Measurements from ENCODE around the gene CCDC154. TPM values are rescaled to one million over a fixed set of nuclear protein-coding genes. Genes with fewer than 3 reads are reported as not detected.

Gene CCDC154
- polyA plus RNA-seq, 4 donors: 2.2 to 3.5 (median 2.7) TPM

DNA sequence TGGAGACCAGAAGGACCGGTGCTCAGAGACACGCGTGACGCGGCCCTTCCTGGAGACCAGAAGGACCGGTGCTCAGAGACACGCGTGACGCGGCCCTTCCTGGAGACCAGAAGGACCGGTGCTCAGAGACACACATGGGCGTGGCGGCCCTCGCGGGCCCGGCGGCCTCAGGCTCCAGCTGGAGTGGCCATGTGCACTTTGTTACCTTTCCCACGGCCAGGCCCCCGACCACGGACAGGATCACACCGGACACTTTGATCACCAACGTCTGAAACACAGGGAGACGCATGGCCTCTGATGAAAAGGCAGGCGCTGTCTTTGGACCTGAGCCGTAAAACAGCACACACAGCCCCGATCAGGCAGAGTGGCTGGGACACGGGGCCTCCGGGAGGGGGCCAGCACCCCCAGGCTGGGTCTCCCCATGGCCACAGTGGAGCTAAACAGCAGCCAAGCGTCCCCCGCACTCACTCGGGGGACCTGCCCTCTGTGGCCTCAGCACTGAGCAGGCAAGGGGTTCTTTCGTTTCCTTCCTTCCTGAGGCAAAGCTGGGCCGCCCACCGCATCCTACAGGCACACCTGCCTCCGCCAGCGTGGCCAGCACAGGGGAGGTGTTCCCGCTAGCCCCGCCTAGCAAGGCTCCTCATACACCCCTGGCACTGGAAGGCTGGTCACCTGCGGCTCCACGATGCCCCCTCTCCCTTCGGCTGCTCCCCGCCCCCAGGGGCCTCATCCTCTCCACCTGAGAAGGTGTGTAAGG, 13.3 kb upstream of the CCDC154 start:
- DNase-seq (ENCODE audit: low read depth in 4 of 4, low spot score in 3 of 4): no peak

DNA sequence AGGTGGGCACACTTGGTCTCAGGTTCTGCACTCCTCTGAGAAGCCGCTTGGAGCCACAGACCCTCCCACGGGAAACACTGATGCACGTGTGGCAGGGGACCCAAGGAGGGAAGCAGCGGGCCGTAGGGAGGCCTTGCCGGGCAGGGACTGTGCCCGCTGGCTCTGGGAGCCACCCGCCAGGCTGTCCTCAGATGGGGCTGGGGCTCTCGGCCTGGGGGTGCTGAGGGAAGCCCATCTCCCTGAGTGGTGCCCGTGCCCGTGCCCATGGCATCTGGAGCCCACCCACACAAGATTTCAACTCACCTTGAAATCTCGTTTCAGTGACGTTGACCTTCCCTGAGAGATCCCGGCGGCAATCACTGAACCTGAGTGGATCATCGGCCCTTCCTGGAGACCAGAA, 12.6 kb upstream of the CCDC154 start:
- no peak for DNase-seq (ENCODE audit: low read depth in 4 of 4, low spot score in 3 of 4)

DNA sequence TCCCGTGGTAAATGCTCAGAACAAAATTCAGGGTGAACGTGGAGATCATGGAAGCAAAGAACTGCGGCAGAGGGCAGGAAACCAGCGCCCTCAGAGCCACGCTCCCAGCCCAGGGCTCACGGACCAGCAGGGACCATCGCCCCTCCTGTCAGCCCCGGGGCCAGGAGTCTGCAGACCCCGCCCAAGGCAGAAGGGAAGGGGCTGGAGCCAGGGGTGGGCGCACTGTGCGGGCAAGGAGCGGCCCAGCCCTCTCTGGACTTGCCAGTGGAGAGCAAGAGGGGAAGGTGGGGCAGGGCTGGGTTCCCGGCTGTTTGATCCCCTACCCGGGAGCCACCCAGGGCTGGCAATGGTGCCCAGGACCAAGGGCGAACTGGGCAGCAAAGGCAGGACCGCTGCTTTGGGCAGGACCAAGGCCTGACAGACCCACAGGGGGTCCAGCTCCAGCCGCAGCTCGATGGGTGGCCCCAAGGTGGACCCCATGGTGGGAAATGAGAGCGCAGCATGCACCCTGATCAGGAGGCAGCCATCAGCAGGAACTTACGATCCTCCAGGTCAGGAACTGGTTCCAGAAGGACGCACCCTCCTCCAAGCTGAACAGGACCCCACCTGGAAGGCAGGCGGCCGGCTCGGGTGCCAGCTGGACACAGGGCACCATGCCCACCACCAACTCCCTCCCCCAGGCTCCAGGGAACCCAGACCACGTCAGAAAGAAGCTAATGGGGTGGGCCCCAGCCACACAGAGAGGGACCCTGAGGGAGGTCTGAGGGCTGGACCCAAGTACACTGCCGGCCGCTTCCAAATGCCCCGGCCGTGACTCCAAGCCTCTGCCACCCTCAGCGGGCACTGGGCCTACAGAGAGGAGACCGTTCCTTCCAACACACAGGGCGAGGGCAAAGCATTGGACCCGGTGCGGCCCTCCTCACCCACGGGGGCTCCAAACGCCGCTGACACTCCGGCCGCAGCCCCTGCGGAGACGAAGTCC, 11.1 kb upstream of the CCDC154 start:
- no peak for DNase-seq (ENCODE audit: low read depth in 4 of 4, low spot score in 3 of 4)

DNA sequence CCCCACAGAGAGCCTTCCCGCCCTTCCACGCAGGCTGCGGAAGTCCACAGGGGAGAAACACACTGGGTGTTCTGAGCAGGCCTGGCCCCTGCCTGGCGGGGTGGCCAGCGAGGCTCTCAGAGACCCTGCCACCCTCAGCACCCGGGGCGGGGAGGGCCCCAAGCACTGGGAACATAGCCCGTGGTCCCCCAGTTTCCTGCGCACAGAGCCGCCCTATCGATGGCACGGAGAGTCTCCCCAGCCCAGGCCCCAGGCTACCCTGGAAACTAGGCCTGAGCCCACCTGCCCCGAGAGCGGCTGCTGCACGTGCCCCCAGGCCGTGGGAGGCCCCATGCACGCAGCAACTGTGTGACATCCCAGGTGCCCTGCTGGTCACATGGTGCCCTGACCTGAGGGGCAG, 10.2 kb upstream of the CCDC154 start:
- DNase-seq (ENCODE audit: low read depth in 4 of 4, low spot score in 3 of 4): no peak

DNA sequence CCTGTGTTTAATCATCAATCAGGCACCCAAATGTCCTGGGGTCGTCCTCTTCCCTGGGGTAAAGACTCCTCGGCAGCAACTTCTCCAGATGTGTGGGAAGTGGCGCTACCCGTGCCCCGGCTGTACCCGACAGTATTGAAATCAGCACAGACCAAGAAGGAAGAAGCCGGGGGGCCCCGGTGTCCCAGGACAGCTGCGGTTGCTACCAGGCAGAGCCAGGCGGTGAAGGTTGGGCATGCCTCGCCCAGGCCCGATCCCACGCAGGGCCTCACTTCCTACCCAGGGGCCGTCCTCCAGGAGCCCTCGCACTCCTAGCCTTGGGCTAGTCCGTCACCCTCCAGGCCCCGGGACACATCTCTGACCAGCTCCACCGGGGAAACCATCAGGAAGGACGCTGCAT, 9.0 kb upstream of the CCDC154 start:
- DNase-seq (ENCODE audit: low read depth in 4 of 4, low spot score in 3 of 4): no peak

DNA sequence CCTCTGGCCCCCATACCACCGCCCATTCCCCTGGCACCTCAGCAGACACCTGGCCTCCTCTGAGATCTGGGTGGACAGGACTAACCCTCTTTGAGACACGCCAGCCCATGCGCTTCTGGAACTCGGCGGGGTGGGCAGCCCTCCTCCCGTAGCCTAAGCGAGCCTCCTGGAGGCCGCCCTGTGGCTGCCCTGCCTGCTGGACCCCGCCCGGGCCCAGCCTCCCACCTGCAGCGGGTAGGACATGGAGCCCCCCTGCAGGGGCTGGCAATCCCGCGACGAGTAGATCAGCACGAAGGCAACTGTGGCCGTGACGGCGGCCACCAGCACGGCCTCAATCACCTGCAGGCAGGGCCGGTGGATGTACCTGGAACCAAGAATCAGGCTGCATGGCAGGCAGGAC, 8.2 kb upstream of the CCDC154 start:
- no peak for DNase-seq (ENCODE audit: low read depth in 4 of 4, low spot score in 3 of 4)

DNA sequence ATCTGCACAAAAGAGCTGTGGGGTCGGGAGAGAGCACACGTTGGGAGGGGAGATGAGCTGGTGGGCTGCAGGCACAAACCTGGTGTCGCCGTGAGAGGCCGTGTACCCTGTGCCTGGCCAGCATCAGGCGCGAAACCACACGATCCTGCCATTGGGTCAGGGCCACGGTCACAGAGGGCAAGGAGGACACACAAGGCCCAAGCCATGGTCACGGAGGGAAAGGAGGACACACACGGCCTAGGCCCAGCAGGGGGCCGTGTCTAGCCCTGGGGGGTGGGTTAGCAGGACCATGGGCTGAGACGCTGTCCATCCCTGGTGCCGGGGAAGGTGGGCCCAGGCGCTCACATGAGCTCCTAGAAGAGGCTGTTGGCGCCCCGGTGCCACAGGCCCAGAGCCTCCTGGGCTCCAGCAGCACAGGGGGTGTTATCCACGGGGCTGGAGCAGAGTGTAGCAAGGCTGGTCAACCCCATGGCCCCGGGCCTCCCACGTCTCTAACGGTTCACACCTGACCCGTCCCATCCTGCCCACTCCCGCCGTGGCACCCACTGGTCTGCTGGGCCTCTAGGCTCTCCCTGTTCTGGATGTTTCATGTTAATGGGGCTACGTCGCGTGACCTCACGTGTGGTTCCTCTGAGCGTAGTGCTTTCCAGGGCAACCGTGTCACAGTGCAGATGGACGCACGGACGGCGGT, 7.5 kb upstream of the CCDC154 start:
- DNase-seq (ENCODE audit: low read depth in 4 of 4, low spot score in 3 of 4): no peak

DNA sequence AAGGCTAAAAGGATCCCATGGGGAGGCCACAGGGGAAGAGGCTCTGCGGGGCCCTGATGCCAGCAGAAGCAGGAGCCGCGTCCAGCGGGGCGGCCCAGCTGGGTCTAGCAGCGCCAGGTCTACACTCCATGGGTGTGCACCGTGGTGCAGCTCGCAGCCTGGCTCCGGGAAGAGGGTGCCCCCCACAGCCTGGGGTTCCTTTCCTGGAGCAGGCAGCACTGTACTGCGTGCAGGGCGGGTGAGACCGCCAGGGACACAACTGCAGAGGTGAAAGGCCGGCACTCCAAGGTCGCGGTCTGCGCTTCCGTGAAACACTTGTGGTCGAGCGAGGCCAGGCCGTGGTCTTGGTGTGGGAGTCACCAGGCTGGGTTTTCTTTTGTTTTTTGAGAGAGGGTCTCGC, 6.5 kb upstream of the CCDC154 start:
- DNase-seq (ENCODE audit: low read depth in 4 of 4, low spot score in 3 of 4): no peak

DNA sequence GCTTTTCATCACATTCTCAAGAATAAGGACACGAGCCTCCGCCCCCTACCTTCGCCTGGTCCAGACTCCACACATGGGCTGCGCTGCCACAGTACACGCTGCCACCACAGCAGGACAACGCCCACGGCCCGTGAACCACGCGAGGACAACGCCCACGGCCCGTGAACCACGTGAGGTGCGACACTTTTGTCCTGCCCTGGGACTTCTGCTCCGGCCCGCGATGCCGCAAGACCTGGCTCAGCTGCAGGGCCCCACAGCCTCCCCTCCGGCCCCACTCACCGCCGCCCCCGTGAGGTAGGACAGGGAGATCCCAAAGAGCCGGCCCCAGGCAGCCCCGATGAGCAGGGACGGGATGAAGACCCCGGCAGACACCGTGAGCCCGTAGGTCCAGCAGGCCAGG, 5.9 kb upstream of the CCDC154 start:
- DNase-seq (ENCODE audit: low read depth in 4 of 4, low spot score in 3 of 4): no peak

DNA sequence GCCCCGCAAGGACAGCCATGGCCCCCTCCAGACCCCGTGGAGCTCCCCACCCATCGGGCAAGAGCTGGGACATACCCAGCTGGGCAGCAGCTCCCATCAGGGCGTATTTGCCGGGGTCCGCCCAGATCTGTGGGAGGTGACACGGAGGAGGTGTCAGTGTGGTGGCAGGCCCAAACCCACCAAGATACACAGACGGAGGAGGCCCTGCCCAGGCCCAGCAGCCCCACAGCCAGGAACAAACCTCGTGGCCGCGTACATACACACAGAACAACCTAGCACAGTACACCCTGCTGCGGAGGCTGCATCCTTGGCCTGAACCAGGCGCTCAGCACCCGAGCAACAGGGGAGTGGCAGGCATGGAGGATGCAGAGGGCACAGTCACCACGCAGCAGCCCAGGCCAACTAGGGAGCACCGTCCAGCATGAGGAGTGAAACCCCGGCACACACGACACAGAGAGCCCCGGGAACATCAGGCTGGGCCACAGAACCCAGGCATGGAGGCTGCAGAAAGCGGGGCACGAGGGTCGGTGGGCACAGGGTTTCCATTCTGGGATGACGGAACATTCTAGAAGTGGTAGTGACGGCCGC, 4.9 kb upstream of the CCDC154 start:
- DNase-seq (ENCODE audit: low read depth in 4 of 4, low spot score in 3 of 4): no peak

DNA sequence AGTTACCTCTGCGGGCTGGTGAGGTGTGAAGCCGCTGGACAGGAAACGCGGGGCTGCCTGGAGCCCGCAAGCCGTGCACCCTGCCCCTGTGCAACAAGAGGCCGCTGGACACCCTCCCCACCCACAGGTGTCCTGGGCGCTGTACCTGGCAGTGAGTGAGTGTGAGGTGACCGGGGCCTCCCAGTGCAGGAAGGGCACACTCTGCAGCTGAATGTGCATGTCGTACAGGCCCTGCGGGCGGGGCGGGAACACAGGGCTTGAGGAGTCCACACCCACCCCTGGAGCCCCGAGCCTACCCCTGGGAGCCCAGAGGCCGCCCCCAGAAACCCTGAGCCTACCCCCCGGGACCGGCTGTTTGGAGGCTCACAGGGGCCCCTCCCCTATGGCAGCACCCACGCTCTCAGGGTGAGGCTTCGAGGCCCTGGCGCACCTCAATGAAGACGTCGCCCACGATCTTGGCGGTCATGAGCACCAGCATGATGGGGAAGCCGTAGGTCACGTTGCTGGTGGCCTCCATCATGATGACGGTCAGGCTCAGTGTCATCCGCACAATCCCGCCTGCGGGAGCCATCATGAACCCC, 4.3 kb upstream of the CCDC154 start:
- no peak for DNase-seq (ENCODE audit: low read depth in 4 of 4, low spot score in 3 of 4)

DNA sequence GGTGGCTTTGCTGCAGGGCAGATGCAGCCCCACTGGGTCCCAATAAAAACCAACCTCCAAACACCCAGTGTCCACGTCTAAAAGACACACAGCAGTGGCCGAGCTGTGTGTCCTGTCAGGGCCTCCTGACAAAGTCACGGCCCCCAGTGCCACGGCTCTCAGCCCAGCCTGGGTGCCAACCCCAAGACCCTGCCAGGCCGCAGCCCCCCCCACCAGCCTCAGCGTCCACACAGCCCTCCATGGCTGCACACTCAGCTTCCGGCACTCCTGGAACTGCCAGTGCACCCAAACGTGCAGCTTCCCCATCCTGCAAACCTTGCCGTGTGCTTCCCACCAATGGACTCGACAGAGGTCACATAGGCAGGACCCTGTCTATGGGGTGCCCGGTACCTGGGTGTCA, 3.6 kb upstream of the CCDC154 start:
- DNase-seq (ENCODE audit: low read depth in 4 of 4, low spot score in 3 of 4): no peak

DNA sequence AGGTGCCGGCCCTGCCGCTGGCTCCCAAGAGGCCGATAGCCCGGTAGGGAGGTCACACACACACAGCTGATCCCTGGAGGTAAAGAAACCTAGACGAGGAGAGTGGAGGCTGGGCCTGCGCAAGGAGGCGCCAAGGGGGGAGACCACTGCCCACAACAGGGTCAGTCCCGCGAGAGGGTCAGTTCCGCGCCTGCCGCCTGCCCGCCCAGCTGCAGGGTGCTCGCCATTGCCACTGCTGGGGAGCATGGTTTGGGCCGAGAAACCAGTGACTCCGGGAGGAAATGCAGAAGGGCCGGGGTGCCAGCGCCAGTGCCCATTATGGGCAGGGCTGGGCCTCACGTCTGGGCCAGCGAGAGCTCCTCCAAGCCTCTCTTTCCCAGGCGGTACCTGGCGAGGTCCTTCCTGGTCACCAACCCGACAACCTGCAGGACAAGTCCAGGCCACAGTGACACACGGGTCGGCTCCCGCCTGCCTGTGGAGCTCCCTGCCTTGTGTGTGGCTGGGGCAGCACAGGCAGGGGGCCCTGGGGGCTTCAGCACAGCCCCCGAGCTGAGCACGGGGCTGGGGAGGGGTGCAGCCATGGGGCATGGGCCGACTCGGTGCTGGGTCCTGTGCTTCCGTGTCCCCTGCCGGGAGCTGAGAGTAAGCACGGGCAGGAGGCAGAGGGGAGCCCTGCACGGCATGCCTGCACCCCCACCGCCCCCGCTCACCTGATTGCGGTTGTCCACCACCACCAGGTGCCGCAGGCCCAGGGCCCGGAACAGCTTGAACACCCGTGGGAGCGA, 2.1 kb upstream of the CCDC154 start:
- DNase-seq (ENCODE audit: low read depth in 4 of 4, low spot score in 3 of 4): no peak

DNA sequence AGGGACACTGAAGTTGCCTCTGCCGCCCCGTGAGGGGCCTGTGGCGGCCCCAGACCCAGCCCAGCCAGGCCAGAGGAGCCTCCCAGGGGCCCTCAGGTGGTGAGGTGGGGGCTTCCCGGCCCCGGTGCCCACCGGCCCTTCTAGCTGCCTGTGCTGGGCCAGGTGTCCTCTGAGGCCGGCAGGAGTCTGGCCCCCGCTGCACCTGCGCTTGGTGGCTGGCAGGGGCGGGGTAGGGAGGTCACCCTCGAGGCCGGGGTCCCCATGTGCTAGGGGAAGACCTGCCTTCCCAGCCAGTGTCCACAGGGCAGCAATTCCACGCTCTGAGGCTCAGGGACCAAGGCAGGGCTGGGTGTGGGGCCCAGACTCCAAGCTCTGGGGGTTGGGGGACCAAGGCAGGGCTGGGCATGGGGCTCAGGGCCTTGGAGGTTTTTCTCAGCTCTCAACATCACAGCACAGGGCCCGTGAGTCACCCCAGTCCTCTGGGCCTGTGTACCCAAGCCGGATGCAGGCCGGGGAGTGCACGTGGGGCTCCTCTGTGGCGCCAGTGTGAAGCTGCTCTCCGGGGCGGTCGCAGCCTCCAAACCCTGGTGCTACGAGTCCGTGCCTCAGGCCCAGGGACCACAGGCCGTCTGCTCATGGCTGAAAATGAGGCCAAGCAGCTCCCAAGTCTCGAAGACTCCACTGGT, 1.3 kb upstream of the CCDC154 start:
- DNase-seq (ENCODE audit: low read depth in 4 of 4, low spot score in 3 of 4): no peak

DNA sequence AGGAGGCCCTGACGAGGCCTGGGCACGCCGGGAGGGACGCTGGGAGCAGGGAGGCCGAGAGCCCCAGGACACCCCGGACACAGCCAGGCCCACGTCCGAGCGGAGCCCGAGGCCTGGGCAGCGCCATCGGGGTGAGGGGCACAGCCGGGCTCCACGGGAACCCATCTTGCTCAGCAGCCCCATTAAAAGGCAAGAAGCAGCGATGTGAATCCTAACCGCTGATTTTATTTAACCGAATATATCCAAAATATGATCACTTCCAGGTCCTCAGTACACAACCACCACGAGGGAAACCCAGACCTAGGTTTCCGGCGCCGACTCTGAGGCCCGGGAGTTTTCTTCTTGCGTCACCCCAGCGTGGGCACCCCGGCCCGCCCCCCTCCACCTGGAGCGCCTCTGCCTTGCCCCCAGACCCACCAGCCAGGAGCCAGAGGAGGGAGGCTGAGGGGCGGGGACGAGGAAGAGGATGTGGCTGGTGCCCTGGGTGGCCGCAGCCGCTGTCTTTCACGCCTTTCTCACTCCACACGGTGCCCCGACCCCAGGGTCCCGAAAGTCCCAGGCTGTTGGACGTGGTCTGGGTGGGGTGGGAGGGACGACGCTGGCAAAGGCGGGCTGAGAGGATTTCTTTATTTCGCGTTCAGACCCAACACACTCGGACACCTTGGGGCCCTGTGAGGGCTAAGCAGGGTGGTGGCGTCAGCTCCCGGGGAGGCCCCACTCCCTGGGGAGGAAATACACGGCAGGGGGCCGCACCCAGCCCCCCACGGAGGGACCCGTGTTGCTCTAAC, 568 bp upstream of the CCDC154 start:
- no peak for DNase-seq (ENCODE audit: low read depth in 4 of 4, low spot score in 3 of 4)

DNA sequence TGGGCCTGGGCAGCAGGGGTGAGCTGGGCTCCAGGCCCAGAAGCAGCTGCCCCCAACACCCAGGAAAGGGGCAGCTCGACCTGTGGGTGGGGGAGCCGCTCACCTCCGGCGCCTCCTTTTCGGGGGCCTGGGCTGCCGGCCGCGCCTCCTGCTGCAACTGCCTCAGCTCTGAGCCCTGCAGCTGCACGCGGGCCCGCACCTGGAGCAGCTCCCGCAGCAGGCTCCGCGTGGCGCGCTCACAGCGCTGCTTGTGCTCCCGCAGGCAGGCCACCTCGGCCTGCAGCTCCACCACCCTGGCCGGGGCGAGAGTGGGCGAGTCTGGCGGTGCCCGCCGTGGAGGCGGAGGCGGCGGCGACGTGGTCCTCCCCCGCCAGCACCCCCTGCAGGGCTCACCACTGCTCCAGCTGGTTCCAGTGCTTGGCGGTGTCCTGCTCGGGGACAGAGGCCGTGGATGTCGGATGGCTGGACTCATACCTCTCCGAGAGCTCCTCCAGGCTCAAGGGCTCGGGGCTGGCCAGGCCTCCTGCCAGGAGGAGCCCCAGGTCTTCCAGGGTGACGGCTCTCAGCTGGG, 868 bp downstream of the CCDC154 start:
- no peak for DNase-seq (ENCODE audit: low read depth in 4 of 4, low spot score in 3 of 4)

DNA sequence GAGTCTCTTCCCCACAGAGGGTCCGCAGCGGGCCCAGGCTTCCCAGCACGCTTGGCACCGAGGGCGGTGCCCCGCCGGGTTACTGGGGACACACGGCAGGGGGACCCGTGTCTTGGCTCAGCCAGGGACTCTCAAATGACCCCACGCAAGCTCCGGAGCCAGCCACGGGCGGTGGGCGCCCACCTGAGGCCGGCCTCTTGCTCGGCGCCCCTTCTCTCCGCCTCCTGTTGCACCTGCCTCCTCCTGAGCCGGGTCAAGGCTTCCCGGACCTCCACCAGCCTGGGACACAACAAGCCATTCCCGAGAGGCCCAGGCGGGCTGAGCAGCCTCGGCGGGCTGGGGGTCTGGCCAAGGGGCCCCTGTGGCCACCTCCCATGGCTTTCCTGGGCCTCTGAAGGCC, 1.7 kb downstream of the CCDC154 start:
- DNase-seq (ENCODE audit: low read depth in 4 of 4, low spot score in 3 of 4): no peak

DNA sequence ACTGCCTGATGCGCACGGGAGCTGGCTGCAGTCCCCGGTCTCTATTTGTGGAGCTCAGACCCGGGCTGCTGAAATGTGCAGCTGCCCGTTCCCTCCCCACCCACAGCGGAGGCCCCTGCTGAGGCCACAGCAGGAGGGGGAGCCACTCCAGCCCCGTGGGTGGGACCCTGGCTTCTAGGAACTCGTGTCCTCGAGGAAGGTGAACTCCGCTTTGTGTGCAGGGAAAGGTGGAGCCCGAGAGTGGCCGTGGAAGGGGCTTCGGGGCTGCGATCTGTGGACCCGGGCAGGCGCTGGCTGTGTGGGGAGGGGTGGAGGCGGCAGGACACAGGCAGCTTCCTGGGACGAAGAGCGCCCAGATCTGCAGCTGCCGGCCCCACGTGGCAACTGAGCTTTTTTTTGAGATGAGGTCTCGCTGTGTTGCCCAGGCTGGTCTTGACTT, 2.9 kb downstream of the CCDC154 start:
- no peak for DNase-seq (ENCODE audit: low read depth in 4 of 4, low spot score in 3 of 4)
